Fibroblast of lung (primary cell): ENCODE data around the gene HIRA. TPM values are rescaled to one million over a fixed set of nuclear protein-coding genes. Genes with fewer than 3 reads are reported as not detected.

Experiments
- DNase-seq, 2 donors: peaks; one replicate each; pipeline versions ENCODE4 v3.0.0 to v3.0.0-alpha.2; 2010; ENCODE audit warnings: low read depth in 2 of 2
- H2AFZ ChIP-seq: 2 replicates; pipeline ENCODE4 v1.5.1; 2012; ENCODE audit warnings: low read length, control low read depth, inconsistent platforms
- H3K27ac ChIP-seq: 2 replicates; pipeline ENCODE4 v1.5.1; 2011; ENCODE audit warnings: low read length, control low read depth; ENCODE audit not compliant: insufficient read depth
- H3K27me3 ChIP-seq: 2 replicates; pipeline ENCODE4 v1.5.1; 2011; ENCODE audit warnings: mild to moderate bottlenecking, low read length; ENCODE audit not compliant: control insufficient read depth, insufficient read depth
- H3K36me3 ChIP-seq: 2 replicates; pipeline ENCODE4 v1.5.1; 2011; ENCODE audit warnings: low read length; ENCODE audit not compliant: control insufficient read depth, insufficient read depth
- H3K4me1 ChIP-seq: 2 replicates; pipeline ENCODE4 v1.5.1; 2011; ENCODE audit warnings: low read length; ENCODE audit not compliant: control insufficient read depth, insufficient read depth; ENCODE audit errors: extremely low read depth
- H3K4me2 ChIP-seq: 2 replicates; pipeline ENCODE4 v1.5.1; 2011; ENCODE audit warnings: low read length, control low read depth; ENCODE audit not compliant: insufficient read depth; ENCODE audit errors: extremely low read depth
- H3K4me3 ChIP-seq, 4 experiments: fragments of 200-600 bp in 1 of 4; sonication (generic) in 1 of 4; replicated peaks in 1 of 4; 2 replicates each; pipeline ENCODE4 v1.5.1; 2011 to 2016; ENCODE audit warnings: low read length in 4 of 4, low read depth in 3 of 4, mild to moderate bottlenecking in 3 of 4, control low read depth in 2 of 4, inconsistent platforms in 1 of 4, mixed read lengths in 1 of 4; ENCODE audit not compliant: insufficient read depth in 1 of 4; ENCODE audit errors: control extremely low read depth in 1 of 4
- H3K79me2 ChIP-seq: 2 replicates; pipeline ENCODE4 v1.5.1; 2012; ENCODE audit warnings: mild to moderate bottlenecking, low read length, inconsistent platforms; ENCODE audit not compliant: control insufficient read depth, insufficient read depth
- H3K9ac ChIP-seq: 2 replicates; pipeline ENCODE4 v1.5.1; 2011; ENCODE audit warnings: mild to moderate bottlenecking, low read length, control low read depth; ENCODE audit not compliant: insufficient read depth
- H3K9me3 ChIP-seq: 2 replicates; pipeline ENCODE4 v1.5.1; 2012; ENCODE audit warnings: low read depth, low read length; ENCODE audit not compliant: control insufficient read depth, insufficient read depth
- H4K20me1 ChIP-seq: 2 replicates; pipeline ENCODE4 v1.5.1; 2011; ENCODE audit warnings: low read length; ENCODE audit not compliant: control insufficient read depth, insufficient read depth; ENCODE audit errors: extremely low read depth
- CTCF ChIP-seq, 2 donors: IDR thresholded peaks in 1 of 2; conservative IDR thresholded peaks in 1 of 2; 1 replicate in 1 of 2; 2 replicates in 1 of 2; pipeline ENCODE4 v1.5.1; 2011 to 2012; ENCODE audit warnings: low read length in 2 of 2, control low read depth in 1 of 2, inconsistent platforms in 1 of 2, low read depth in 1 of 2, mild to moderate bottlenecking in 1 of 2
- EZH2 ChIP-seq: IDR thresholded peaks from 2 replicates; pipeline ENCODE4 v1.5.1; 2012; ENCODE audit warnings: low read length, control low read depth, mild to moderate bottlenecking; ENCODE audit errors: missing control alignments
- polyA plus RNA-seq, 2 donors: library from polyadenylated mRNA; depleted of rRNA in 1 of 2; stranded (reverse) in 1 of 2; unstranded in 1 of 2; fragments of >200 nt; gene quantifications; 2 replicates each; pipeline ENCODE4 v1.2.1, GENCODE V29; 2011 to 2012; ENCODE audit warnings: missing spikeins in 1 of 2
- total RNA-seq: library from RNA; depleted of rRNA; stranded (reverse); fragments of >200 nt; gene quantifications from 2 replicates; pipeline ENCODE4 v1.2.1, GENCODE V29; 2014

Gene HIRA
- total and polyA plus RNA-seq, 2 donors (not counting 1 experiment from before 2014, with no cell fraction given): 19.2 to 20.5 TPM

- no peaks in the 10 kb centered on the region for H3K27me3 ChIP-seq
- peaks cover 29% of the 10 kb centered on the region for H3K79me2 ChIP-seq
- H3K4me1 ChIP-seq: peaks cover 2% of the 10 kb centered on the region
- no peak overlapping the region for H2AFZ ChIP-seq
- no peaks in the 10 kb centered on the region for H4K20me1 ChIP-seq
- TF ChIP-seq EZH2 (no peak), CTCF (conservative IDR thresholded peaks at IDR 0.05 in 1 of 2, IDR thresholded peaks at IDR 0.05 in 1 of 2; ENCODE audit: low read depth in 1 of 2, low read length in 2 of 2) (no peak)
- H3K4me2 ChIP-seq: no peak overlapping the region
- peaks cover 11% of the 10 kb centered on the region for H3K36me3 ChIP-seq
- H3K4me3 ChIP-seq: no peak overlapping the region
- no peak for DNase-seq
- H3K9ac ChIP-seq: no peak overlapping the region
- H3K27ac ChIP-seq: no peak overlapping the region
- H3K9me3 ChIP-seq: no peaks in the 10 kb centered on the region
Measured at GRCh38 chr22:19443544-19444211, 12.1 kb upstream of the HIRA start.

GRCh38 chr22:19442166-19442565 is 10.6 kb upstream of the HIRA start:
- H3K4me1 ChIP-seq: no peaks in the 10 kb centered on the region
- no peak for DNase-seq
- no peak overlapping the region for H3K27ac ChIP-seq
- no peak overlapping the region for H2AFZ ChIP-seq
- H3K4me3 ChIP-seq: no peak overlapping the region
- H3K79me2 ChIP-seq: peaks cover 29% of the 10 kb centered on the region
- no peaks in the 10 kb centered on the region for H3K9me3 ChIP-seq
- TF ChIP-seq CTCF (conservative IDR thresholded peaks at IDR 0.05 in 1 of 2, IDR thresholded peaks at IDR 0.05 in 1 of 2; ENCODE audit: low read depth in 1 of 2, low read length in 2 of 2) (no peak), EZH2 (no peak)
- H3K9ac ChIP-seq: no peak overlapping the region
- no peak overlapping the region for H3K4me2 ChIP-seq
- no peaks in the 10 kb centered on the region for H4K20me1 ChIP-seq
- no peaks in the 10 kb centered on the region for H3K27me3 ChIP-seq
- H3K36me3 ChIP-seq: peaks cover 11% of the 10 kb centered on the region

GRCh38 chr22:19440411-19441195 is 9.1 kb upstream of the HIRA start:
- H3K9me3 ChIP-seq: no peaks in the 10 kb centered on the region

More at GRCh38 chr22:19440411-19441195, 9.1 kb upstream of the HIRA start:
- Histone ChIP-seq H2AFZ (no peak overlapping the region), H3K27ac (no peak overlapping the region), H3K4me3 (no peak overlapping the region), H3K9ac (no peak overlapping the region), H3K4me1 (no peaks in the 10 kb centered on the region), H3K79me2 (peaks cover 19% of the 10 kb centered on the region), H3K4me2 (no peak overlapping the region), H4K20me1 (no peaks in the 10 kb centered on the region), H3K36me3 (peaks cover 14% of the 10 kb centered on the region), H3K27me3 (no peaks in the 10 kb centered on the region)
- no peak for TF ChIP-seq EZH2
- no peak for TF ChIP-seq CTCF (conservative IDR thresholded peaks at IDR 0.05 in 1 of 2, IDR thresholded peaks at IDR 0.05 in 1 of 2; ENCODE audit: low read depth in 1 of 2, low read length in 2 of 2)
- DNase-seq: no peak
